ACC112 (cell line): ENCODE data around the gene ACOT7.

Source experiments
- H2AFZ ChIP-seq: fragments of 200-600 bp; sonication (generic); one replicate; pipeline ENCODE4 v1.6.0; 2017; ENCODE audit warnings: antibody characterized with exemption, low read length; ENCODE audit not compliant: unreplicated experiment
- H3K27ac ChIP-seq: fragments of 200-600 bp; sonication (generic); 2 replicates; pipeline ENCODE4 v1.5.1; 2014; ENCODE audit warnings: low read depth, mild to moderate bottlenecking, antibody characterized with exemption, low read length, moderate library complexity
- H3K27me3 ChIP-seq: fragments of 200-600 bp; sonication (generic); 2 replicates; pipeline ENCODE4 v1.6.1; 2014; ENCODE audit warnings: mild to moderate bottlenecking, antibody characterized with exemption, low read length, moderate library complexity, mixed read lengths; ENCODE audit not compliant: insufficient read depth
- H3K36me3 ChIP-seq: fragments of 200-600 bp; sonication (generic); 2 replicates; pipeline ENCODE4 v1.6.1; 2016; ENCODE audit warnings: mild to moderate bottlenecking, antibody characterized with exemption, low read length, moderate library complexity, mixed read lengths; ENCODE audit not compliant: insufficient read depth
- H3K4me1 ChIP-seq: fragments of 200-600 bp; sonication (generic); one replicate; pipeline ENCODE4 v1.6.1; 2016; ENCODE audit warnings: low read length, mixed read lengths; ENCODE audit not compliant: insufficient read depth, unreplicated experiment, control insufficient read depth
- H3K4me3 ChIP-seq: fragments of 200-600 bp; sonication (generic); 2 replicates; pipeline ENCODE4 v1.5.1; 2014; ENCODE audit warnings: mild to moderate bottlenecking, low read depth, low read length
- H3K79me2 ChIP-seq: fragments of 200-600 bp; sonication (generic); one replicate; pipeline ENCODE4 v1.6.0; 2016; ENCODE audit warnings: low read length; ENCODE audit not compliant: control insufficient read depth, unreplicated experiment, insufficient read depth

Gene ACOT7

DNA sequence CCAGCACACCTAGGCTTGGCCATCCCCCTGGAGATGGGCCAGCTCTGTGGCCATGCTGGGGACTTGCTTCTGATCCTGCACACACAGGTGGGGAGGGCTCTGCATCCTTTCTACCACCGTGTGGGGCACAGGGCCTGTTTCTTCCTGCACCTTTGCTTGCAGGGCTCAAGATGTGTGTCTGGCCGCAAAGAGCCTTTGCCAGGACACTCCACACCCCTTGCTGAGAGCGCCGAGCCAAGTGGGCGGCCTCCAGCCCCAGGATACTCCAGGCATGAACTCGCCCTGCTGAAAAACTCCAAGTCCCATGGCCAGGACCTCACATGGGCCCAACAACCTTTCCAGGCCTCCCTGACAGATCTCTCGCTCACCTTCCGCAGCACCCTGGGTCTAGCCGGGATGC lies 121.1 kb downstream of the ACOT7 start:
- H3K4me1 ChIP-seq, result peaks cover 28% of the 10 kb centered on the region
- no peak overlapping the region for H3K4me3 ChIP-seq
- H3K27me3 ChIP-seq, result no peaks in the 10 kb centered on the region
- no peak overlapping the region for H3K27ac ChIP-seq
- no peak overlapping the region for H2AFZ ChIP-seq
- no peaks in the 10 kb centered on the region for H3K36me3 ChIP-seq
- H3K79me2 ChIP-seq, result no peaks in the 10 kb centered on the region

GRCh38 chr1:6271554-6271953 lies 122.0 kb downstream of the ACOT7 start:
- H3K36me3 ChIP-seq, result no peaks in the 10 kb centered on the region
- H3K4me1 ChIP-seq, result peaks cover 28% of the 10 kb centered on the region
- no peak overlapping the region for H3K27ac ChIP-seq
- no peaks in the 10 kb centered on the region for H3K27me3 ChIP-seq
- no peak overlapping the region for H3K4me3 ChIP-seq
- no peaks in the 10 kb centered on the region for H3K79me2 ChIP-seq
- no peak overlapping the region for H2AFZ ChIP-seq

DNA sequence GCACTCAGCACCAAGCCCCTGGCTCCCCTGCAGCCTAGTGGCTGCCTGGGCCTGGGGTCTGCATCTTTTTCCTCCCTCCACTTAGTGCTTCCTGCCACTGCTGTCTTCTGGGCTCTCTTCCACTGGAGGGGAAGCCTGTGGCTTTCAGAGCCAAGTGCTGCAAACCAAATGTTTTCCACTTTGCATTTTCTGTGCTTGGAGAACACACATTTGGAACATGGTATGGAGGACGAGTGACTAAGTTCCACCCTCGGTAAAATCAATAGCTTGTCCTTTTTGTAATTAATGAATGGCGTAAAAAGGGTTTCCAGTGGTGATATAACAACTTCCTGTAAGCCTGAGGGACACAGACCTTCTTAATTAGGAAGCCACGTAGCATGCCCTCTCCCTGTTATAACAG lies 122.6 kb downstream of the ACOT7 start:
- Histone ChIP-seq H3K27me3 (no peaks in the 10 kb centered on the region), H3K79me2 (no peaks in the 10 kb centered on the region), H3K4me1 (peaks cover 23% of the 10 kb centered on the region), H3K36me3 (no peaks in the 10 kb centered on the region), H3K4me3 (no peak overlapping the region), H2AFZ (no peak overlapping the region), H3K27ac (no peak overlapping the region)

GRCh38 chr1:6270401-6270800 lies 123.2 kb downstream of the ACOT7 start:
- Histone ChIP-seq H3K79me2 (no peaks in the 10 kb centered on the region), H3K36me3 (no peaks in the 10 kb centered on the region), H3K4me1 (peaks cover 20% of the 10 kb centered on the region), H3K27ac (no peak overlapping the region), H3K4me3 (no peak overlapping the region), H2AFZ (no peak overlapping the region), H3K27me3 (no peaks in the 10 kb centered on the region)

DNA sequence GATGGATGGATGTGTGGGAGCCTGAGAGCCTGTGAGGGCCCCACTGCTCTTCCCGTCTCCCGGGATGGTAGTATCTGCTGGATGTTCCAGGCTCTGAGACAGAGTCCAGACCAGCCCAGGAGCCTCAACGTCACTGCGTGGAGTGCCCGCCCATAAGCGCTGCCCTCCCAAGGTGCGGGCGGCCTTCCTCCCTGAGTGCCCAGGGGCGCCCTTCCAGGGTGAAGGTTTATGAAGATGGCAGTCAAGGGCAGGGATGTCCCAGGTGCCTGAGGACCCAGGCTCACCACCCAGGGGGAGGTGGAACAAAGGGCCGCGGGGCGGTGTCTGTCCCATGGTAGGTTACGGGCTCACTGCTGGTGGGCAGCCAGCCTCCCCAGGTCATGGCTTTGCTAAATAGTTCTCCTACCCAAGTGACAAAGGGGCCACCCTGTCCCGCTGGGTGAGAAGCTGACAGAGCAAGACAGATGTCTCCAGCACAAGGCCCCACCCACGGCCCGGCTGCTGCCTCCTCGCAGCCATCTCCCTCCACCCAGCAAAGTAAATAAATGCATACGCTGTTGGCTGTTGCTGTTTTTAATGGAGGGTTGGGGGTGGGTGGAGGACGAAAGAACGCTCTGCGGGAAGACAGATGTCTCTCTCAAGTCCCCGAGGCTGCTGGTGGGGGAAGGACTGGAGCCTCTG lies 123.7 kb downstream of the ACOT7 start:
- Histone ChIP-seq H2AFZ (no peak overlapping the region), H3K27me3 (no peaks in the 10 kb centered on the region), H3K4me1 (peaks cover 20% of the 10 kb centered on the region), H3K36me3 (no peaks in the 10 kb centered on the region), H3K79me2 (no peaks in the 10 kb centered on the region), H3K27ac (no peak overlapping the region), H3K4me3 (no peak overlapping the region)

DNA sequence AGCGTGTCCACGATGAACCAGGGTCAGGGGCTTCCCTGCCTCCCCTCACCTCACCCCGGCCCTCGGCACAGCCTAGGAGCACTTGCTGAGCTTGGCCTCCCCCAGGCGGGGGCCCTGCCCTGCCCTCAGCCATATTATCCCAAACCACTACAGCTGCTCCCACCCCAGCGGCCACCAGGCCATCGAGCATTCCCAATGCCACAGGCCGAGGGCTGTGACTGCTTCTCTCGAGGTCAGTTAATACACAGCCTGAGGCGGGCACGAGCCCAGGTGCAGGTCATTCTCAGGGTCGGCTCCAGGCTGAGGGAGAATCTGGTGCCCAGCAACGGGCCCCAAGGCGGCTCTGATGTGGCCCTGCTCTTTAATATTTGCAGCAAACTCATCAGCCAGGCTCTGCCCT lies 124.3 kb downstream of the ACOT7 start:
- Histone ChIP-seq H3K4me1 (peaks cover 20% of the 10 kb centered on the region), H3K36me3 (no peaks in the 10 kb centered on the region), H3K79me2 (no peaks in the 10 kb centered on the region), H2AFZ (no peak overlapping the region), H3K27me3 (no peaks in the 10 kb centered on the region), H3K4me3 (no peak overlapping the region), H3K27ac (no peak overlapping the region)

GRCh38 chr1:6268415-6268814 lies 125.2 kb downstream of the ACOT7 start:
- no peaks in the 10 kb centered on the region for H3K27me3 ChIP-seq
- no peaks in the 10 kb centered on the region for H3K79me2 ChIP-seq
- no peak overlapping the region for H3K27ac ChIP-seq
- H3K36me3 ChIP-seq, result no peaks in the 10 kb centered on the region
- no peak overlapping the region for H2AFZ ChIP-seq
- no peak overlapping the region for H3K4me3 ChIP-seq
- peaks cover 17% of the 10 kb centered on the region for H3K4me1 ChIP-seq

DNA sequence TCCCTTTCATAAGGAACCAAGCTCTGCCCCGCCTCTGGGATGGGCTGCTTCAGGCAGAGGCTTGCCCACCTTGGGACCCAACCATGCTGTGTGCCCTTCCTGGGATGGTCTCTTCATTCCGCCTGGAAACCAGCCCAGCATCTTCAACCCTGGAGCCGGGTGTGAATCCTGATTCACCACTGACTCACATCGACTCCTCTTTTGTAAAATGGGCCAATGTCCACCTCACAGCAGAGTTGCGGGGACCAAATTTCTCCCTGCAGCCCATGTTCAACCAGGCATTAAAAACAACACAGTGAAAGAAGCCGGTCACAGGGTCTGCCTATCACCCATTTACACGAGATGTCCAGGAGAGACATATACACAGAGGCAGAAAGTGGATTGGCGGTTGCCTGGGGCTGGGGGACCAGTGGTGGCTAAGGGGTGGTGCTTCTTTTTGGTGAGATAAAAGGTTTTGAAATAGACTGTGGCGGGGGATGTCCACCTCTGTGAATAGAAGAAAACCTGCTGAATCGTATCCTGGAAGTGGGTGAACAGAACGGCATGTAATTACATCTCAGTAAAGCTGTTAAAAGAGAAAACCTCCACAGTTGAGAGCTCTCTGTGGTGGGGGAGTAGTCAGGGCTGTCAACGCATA lies 125.8 kb downstream of the ACOT7 start:
- Histone ChIP-seq H3K27me3 (no peaks in the 10 kb centered on the region), H3K4me1 (peaks cover 13% of the 10 kb centered on the region), H2AFZ (no peak overlapping the region), H3K4me3 (no peak overlapping the region), H3K27ac (no peak overlapping the region), H3K36me3 (no peaks in the 10 kb centered on the region), H3K79me2 (no peaks in the 10 kb centered on the region)

DNA sequence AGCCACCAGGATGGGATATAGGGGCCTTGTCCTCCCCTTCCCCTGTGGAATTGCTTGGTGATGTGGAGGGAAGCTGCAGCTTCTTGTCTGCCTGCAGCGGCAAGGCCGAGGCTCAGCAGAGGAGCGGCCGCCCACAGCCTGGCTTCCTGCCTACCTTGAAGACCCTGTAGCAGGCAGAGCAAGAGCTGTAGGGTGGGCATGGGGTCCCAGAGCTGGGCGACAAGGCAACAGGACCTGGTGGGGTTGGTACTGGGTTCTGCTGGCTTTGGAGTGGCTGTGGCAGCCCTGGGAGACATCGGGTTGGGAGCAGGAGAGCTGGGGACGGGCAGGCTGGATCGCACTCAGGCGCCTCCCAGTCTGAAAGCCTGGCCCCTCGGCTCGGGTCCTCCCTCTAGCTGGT lies 126.9 kb downstream of the ACOT7 start:
- H3K4me3 ChIP-seq, result no peak overlapping the region
- H3K36me3 ChIP-seq, result no peaks in the 10 kb centered on the region
- no peak overlapping the region for H2AFZ ChIP-seq
- peaks cover 13% of the 10 kb centered on the region for H3K4me1 ChIP-seq
- H3K79me2 ChIP-seq, result no peaks in the 10 kb centered on the region
- no peak overlapping the region for H3K27ac ChIP-seq
- no peaks in the 10 kb centered on the region for H3K27me3 ChIP-seq

DNA sequence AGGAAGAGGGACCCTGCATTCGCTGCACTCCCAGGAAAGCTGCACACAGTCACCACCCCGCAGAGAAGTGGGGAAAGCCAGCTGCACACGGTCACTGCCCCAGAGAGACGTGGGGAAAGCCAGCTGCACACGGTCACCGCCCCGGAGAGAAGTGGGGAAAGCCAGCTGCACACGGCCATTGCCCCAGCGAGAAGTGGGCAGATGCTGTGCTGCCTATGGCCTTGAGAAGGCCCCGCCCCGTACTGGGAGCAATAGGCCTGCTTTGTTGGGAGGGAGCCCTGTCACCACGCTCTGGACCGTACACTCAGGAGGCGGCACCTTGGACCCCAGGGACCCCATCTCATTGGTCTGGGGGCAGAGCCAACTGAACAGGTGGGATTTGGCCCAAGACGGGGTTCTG lies 128.4 kb downstream of the ACOT7 start:
- H3K4me3 ChIP-seq, result no peak overlapping the region
- H3K27ac ChIP-seq, result no peak overlapping the region
- no peaks in the 10 kb centered on the region for H3K27me3 ChIP-seq
- H3K4me1 ChIP-seq, result peaks cover 13% of the 10 kb centered on the region
- H3K79me2 ChIP-seq, result no peaks in the 10 kb centered on the region
- no peaks in the 10 kb centered on the region for H3K36me3 ChIP-seq
- H2AFZ ChIP-seq, result no peak overlapping the region

DNA sequence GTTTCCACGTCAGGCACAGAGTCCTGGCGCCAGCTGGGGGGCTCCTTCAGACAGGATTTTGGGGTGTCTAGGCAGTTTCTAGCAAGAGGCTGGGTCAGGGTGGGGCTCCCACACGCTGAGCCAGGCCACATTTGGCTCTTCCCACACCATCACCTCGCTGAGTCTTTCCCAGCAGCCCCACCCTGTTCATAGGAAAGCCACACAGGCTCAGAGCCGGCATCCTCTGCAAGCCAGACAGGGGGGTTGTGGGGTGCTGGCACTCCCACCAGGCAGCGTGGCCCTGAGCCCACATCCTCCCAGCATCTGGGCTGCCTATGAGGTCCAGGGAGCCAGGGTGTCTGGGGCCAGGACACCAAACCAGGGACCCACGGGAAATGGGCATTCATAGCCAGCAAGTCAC lies 129.9 kb downstream of the ACOT7 start:
- no peaks in the 10 kb centered on the region for H3K79me2 ChIP-seq
- no peaks in the 10 kb centered on the region for H3K27me3 ChIP-seq
- H2AFZ ChIP-seq, result no peak overlapping the region
- no peaks in the 10 kb centered on the region for H3K36me3 ChIP-seq
- H3K27ac ChIP-seq, result no peak overlapping the region
- no peak overlapping the region for H3K4me3 ChIP-seq
- H3K4me1 ChIP-seq, result peaks cover 13% of the 10 kb centered on the region
